DMS 273 treated with DMSO at 0.1 percent for 48 hours (cell line): Measurements from ENCODE around the gene SLC13A1.

Experiments
- DNase-seq: peaks from one replicate; lab custom pipeline; 2025; lab: John Stamatoyannopoulos, UW

SLC13A1 gene

GRCh38 chr7:123191132-123191531 is 8.6 kb downstream of the SLC13A1 start:
- no peak for DNase-seq

- DNase-seq: no peak
Observed at GRCh38 chr7:123190109-123190831, 9.5 kb downstream of the SLC13A1 start.

GRCh38 chr7:123185756-123186155 is 14.0 kb downstream of the SLC13A1 start:
- DNase-seq: no peak

- DNase-seq: no peak
Observed at GRCh38 chr7:123184271-123184670, 15.5 kb downstream of the SLC13A1 start.

GRCh38 chr7:123183431-123183830 is 16.3 kb downstream of the SLC13A1 start:
- no peak for DNase-seq

GRCh38 chr7:123177442-123177841 is 22.3 kb downstream of the SLC13A1 start:
- DNase-seq: no peak

- no peak for DNase-seq
Observed at GRCh38 chr7:123170333-123171246, 29.2 kb downstream of the SLC13A1 start.

GRCh38 chr7:123169065-123169464 is 30.7 kb downstream of the SLC13A1 start:
- DNase-seq: no peak

GRCh38 chr7:123157606-123158005 is 42.2 kb downstream of the SLC13A1 start:
- DNase-seq: no peak

- DNase-seq: no peak
Observed at GRCh38 chr7:123155571-123155970, 44.2 kb downstream of the SLC13A1 start.

- DNase-seq: peak; percentile 32
Observed at GRCh38 chr7:123154231-123154860, 45.4 kb downstream of the SLC13A1 start.

GRCh38 chr7:123151443-123151842 is 48.3 kb downstream of the SLC13A1 start:
- no peak for DNase-seq

- no peak for DNase-seq
Observed at GRCh38 chr7:123148813-123149212, 51.0 kb downstream of the SLC13A1 start.

- no peak for DNase-seq
Observed at GRCh38 chr7:123143252-123144006, 56.3 kb downstream of the SLC13A1 start.

- no peak for DNase-seq
Observed at GRCh38 chr7:123140561-123140960, 59.2 kb downstream of the SLC13A1 start.

GRCh38 chr7:123135960-123136359 is 63.8 kb downstream of the SLC13A1 start:
- DNase-seq: no peak

GRCh38 chr7:123133924-123134323 is 65.8 kb downstream of the SLC13A1 start:
- DNase-seq: no peak

GRCh38 chr7:123131961-123132360 is 67.8 kb downstream of the SLC13A1 start:
- DNase-seq: no peak

GRCh38 chr7:123131556-123131955 is 68.2 kb downstream of the SLC13A1 start:
- DNase-seq: no peak

- no peak for DNase-seq
Observed at GRCh38 chr7:123131140-123131539, 68.6 kb downstream of the SLC13A1 start.

GRCh38 chr7:123126691-123127090 is 73.1 kb downstream of the SLC13A1 start:
- no peak for DNase-seq

GRCh38 chr7:123126171-123126570 is 73.6 kb downstream of the SLC13A1 start:
- DNase-seq: no peak
